ENCODE data around the gene CNOT3. TPM values are rescaled to one million over a fixed set of nuclear protein-coding genes. Genes with fewer than 3 reads are reported as not detected.
"Not testable (repeated sequence)": the region's sequence is repeated elsewhere in the genome, so short reads cannot be mapped to it uniquely, and the experiment has no call there.

The CNOT3 gene
- total and polyA plus RNA-seq, 9 of the 15 experiments (the other 6 are each of a cell fraction or from before 2014, with no cell fraction given), result 0.27 to 60.4 (median 9.9) TPM

GRCh38 chr19:54193011-54193410, 55.4 kb downstream of the CNOT3 start (continued):
- TF ChIP-seq MXD1 (CRISPR knock-in tag; IDR thresholded peaks at IDR 0.05; ENCODE audit: borderline replicate concordance, poor library complexity, severe bottlenecking), result no peak

DNA sequence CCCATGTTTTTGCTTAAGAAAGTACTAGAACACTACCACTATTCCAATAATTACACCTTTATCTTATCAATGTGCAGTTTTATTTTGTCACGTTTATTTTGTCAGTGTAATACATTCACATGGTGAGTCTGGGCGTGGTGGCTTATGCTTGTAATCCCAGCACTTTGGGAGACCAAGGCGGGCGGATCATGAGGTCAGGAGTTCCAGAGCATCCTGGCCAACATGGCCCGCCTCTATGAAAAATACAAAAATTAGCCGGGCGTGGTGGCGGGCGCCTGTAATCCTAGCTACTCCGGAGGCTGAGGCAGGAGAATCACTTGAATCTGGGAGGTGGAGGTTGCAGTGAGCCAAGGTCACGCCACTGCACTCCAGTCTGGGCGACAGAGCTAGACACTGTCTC, 56.9 kb downstream of the CNOT3 start:
- CTCF ChIA-PET (ENCODE audit: low intra/inter-chr PET ratio); H3K27ac ChIP-seq (ENCODE audit: extremely low read depth, low read depth, low read length); H3K27me3 ChIP-seq (ENCODE audit: control insufficient read depth in 2 of 2, insufficient read depth in 2 of 2, low read length in 2 of 2); H3K9ac ChIP-seq (ENCODE audit: insufficient read depth in 1 of 2, low read depth in 2 of 2, low read length in 2 of 2); H2AFZ ChIP-seq (ENCODE audit: low read depth, low read length); DNase-seq (ENCODE audit: extremely low read depth in 1 of 4, low spot score in 3 of 4); BruUV-seq (replicated peaks); H3K9me3 ChIP-seq (replicated peaks; ENCODE audit: control insufficient read depth, insufficient read depth, low read depth, low read length); in situ Hi-C loops (cut with MboI); POLR2A ChIA-PET; H4K20me1 ChIP-seq (replicated peaks; ENCODE audit: control insufficient read depth, insufficient read depth, low read length); H3K4me3 ChIP-seq; intact Hi-C loops (cut with micrococcal nuclease); ATAC-seq; H3K4me2 ChIP-seq (ENCODE audit: insufficient read depth, low read length); H3K9me1 ChIP-seq (ENCODE audit: control insufficient read depth, insufficient read depth, low read length); FAIRE-seq: not testable (repeated sequence)
- Histone ChIP-seq H3K79me2 (ENCODE audit: control insufficient read depth, insufficient read depth, low read length) (peaks cover 19% of the 10 kb centered on the region), H3K36me3 (ENCODE audit: control insufficient read depth, insufficient read depth, low read length) (peaks cover 40% of the 10 kb centered on the region; the same call in 2 of the 3 replicates), H3K4me1 (replicated peaks in 1 of 2; ENCODE audit: control insufficient read depth in 2 of 2, insufficient read depth in 2 of 2, low read length in 2 of 2) (peaks cover 9 to 27% of the 10 kb centered on the region in 2 experiments; a peak in 3 of 5 replicates)
- WGBS (ENCODE audit: insufficient coverage, low coverage, missing lambda C conversion rate), result 91% methylated on average over 12 of the region's 12 CpGs

DNA sequence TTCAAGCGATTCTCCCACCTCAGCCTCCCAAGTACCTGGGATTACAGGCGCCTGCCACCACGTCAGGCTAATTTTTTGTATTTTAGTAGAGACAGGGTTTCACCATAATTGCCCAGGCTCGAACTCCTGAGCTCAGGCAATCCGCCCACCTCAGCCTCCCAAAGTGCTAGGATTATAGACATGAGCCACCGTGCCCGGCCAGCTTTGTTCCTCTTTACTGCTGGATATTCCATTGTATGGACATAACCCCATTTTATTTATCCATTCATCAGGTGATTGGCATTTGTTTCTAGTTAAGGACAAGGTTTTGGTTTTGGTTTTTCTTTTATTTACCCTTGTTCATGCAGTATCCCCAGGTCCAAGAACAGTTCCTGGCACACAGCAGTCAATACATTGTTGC, 59.0 kb downstream of the CNOT3 start:
- 88% methylated on average over 7 of the region's 7 CpGs for WGBS (ENCODE audit: insufficient coverage, low coverage, missing lambda C conversion rate)
- no peak overlapping the region for H3K4me2 ChIP-seq (ENCODE audit: insufficient read depth, low read length)
- in situ Hi-C loops (cut with MboI) (no loop called here), intact Hi-C loops (cut with micrococcal nuclease) (no loop called here)
- ChIA-PET POLR2A (interaction anchor here (0.6 to 1.0 kb wide), 3 partner anchors 11 to 58 kb away, joined by 3 to 4 read pairs (median 3); no protein-coding TSS in a partner anchor), CTCF (ENCODE audit: low intra/inter-chr PET ratio) (no interaction called here)
- no peaks in the 10 kb centered on the region for H3K9me1 ChIP-seq (ENCODE audit: control insufficient read depth, insufficient read depth, low read length)
- DNase-seq (ENCODE audit: extremely low read depth in 1 of 4, low spot score in 3 of 4) (no peak), FAIRE-seq (no peak), ATAC-seq (no peak)
- no peak overlapping the region for H3K4me3 ChIP-seq
- H2AFZ ChIP-seq (ENCODE audit: low read depth, low read length), result no peak overlapping the region
- no peak overlapping the region for H3K9ac ChIP-seq (ENCODE audit: insufficient read depth in 1 of 2, low read depth in 2 of 2, low read length in 2 of 2)
- H3K79me2 ChIP-seq (ENCODE audit: control insufficient read depth, insufficient read depth, low read length), result peaks cover 27% of the 10 kb centered on the region
- no peaks in the 10 kb centered on the region for H3K27me3 ChIP-seq (ENCODE audit: control insufficient read depth in 2 of 2, insufficient read depth in 2 of 2, low read length in 2 of 2)
- peaks cover 8% of the 10 kb centered on the region for H4K20me1 ChIP-seq (replicated peaks; ENCODE audit: control insufficient read depth, insufficient read depth, low read length)
- H3K4me1 ChIP-seq (replicated peaks in 1 of 2; ENCODE audit: control insufficient read depth in 2 of 2, insufficient read depth in 2 of 2, low read length in 2 of 2), result peaks cover 8 to 22% of the 10 kb centered on the region in 2 experiments; a peak in 3 of 5 replicates
- no TSS peak for BruUV-seq (replicated peaks)
- no peaks in the 10 kb centered on the region for H3K9me3 ChIP-seq (replicated peaks; ENCODE audit: control insufficient read depth, insufficient read depth, low read depth, low read length)
- H3K27ac ChIP-seq (ENCODE audit: extremely low read depth, low read depth, low read length), result no peak overlapping the region
- H3K36me3 ChIP-seq (ENCODE audit: control insufficient read depth, insufficient read depth, low read length), result peaks cover 45% of the 10 kb centered on the region
- no peak for TF ChIP-seq TOE1 (IDR thresholded peaks at IDR 0.05; ENCODE audit: borderline replicate concordance)
- TF ChIP-seq TOE1 (CRISPR knock-in tag; IDR thresholded peaks at IDR 0.05; ENCODE audit: borderline replicate concordance, low read depth), result no peak
- no peak for TF ChIP-seq FOXA3 (CRISPR knock-in tag; conservative IDR thresholded peaks at IDR 0.05 in 1 of 2, IDR thresholded peaks at IDR 0.05 in 1 of 2)
- no peak for TF ChIP-seq RAD21 (CRISPR knock-in tag; conservative IDR thresholded peaks at IDR 0.05 in 1 of 2, IDR thresholded peaks at IDR 0.05 in 1 of 2)
- TF ChIP-seq, protein P1, sequence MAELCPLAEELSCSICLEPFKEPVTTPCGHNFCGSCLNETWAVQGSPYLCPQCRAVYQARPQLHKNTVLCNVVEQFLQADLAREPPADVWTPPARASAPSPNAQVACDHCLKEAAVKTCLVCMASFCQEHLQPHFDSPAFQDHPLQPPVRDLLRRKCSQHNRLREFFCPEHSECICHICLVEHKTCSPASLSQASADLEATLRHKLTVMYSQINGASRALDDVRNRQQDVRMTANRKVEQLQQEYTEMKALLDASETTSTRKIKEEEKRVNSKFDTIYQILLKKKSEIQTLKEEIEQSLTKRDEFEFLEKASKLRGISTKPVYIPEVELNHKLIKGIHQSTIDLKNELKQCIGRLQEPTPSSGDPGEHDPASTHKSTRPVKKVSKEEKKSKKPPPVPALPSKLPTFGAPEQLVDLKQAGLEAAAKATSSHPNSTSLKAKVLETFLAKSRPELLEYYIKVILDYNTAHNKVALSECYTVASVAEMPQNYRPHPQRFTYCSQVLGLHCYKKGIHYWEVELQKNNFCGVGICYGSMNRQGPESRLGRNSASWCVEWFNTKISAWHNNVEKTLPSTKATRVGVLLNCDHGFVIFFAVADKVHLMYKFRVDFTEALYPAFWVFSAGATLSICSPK (IDR thresholded peaks at IDR 0.05; ENCODE audit: borderline replicate concordance), result no peak

All from K562 (cell line).